DMS114 treated with DMSO at 0.1 percent for 48 hours (cell line): ENCODE data around the gene RNF130.
A peak's percentile ranks its signal among the peaks of the same experiment; 100 is the strongest.

Experiments
- DNase-seq: peaks from one replicate; lab custom pipeline; 2025; ENCODE audit not compliant: unreplicated experiment; lab: John Stamatoyannopoulos, UW

The RNF130 gene

GRCh38 chr5:180071531-180072255 is at the start of gene RNF130:
Gene RNF130 (minus strand): TSS chr5:180071759. CDS start chr5:180071702, 57 bp downstream.
- DNase-seq: peak; percentile 84

- DNase-seq: no peak
Observed at GRCh38 chr5:180120237-180121101, 48.9 kb upstream of the RNF130 start.

- DNase-seq: no peak
Observed at GRCh38 chr5:180119903-180120236, 48.3 kb upstream of the RNF130 start.

GRCh38 chr5:180119031-180119902 is 47.7 kb upstream of the RNF130 start:
- DNase-seq: no peak

GRCh38 chr5:180118391-180118791 is 46.8 kb upstream of the RNF130 start:
- DNase-seq: no peak

GRCh38 chr5:180117000-180117725 is 45.6 kb upstream of the RNF130 start:
- DNase-seq: no peak

- no peak for DNase-seq
Observed at GRCh38 chr5:180116077-180116999, 44.8 kb upstream of the RNF130 start.

- DNase-seq: no peak
Observed at GRCh38 chr5:180115326-180116076, 43.9 kb upstream of the RNF130 start.

GRCh38 chr5:180114304-180115003 is 42.9 kb upstream of the RNF130 start:
- DNase-seq: no peak

GRCh38 chr5:180113660-180114303 is 42.2 kb upstream of the RNF130 start:
- DNase-seq: no peak

GRCh38 chr5:180112181-180112861 is 40.8 kb upstream of the RNF130 start:
- DNase-seq: no peak

- no peak for DNase-seq
Observed at GRCh38 chr5:180111273-180112002, 39.9 kb upstream of the RNF130 start.

GRCh38 chr5:180109920-180110319 is 38.4 kb upstream of the RNF130 start:
- DNase-seq: no peak

- no peak for DNase-seq
Observed at GRCh38 chr5:180107005-180107404, 35.4 kb upstream of the RNF130 start.

- DNase-seq: no peak
Observed at GRCh38 chr5:180105827-180106312, 34.3 kb upstream of the RNF130 start.

GRCh38 chr5:180104168-180104530 is 32.6 kb upstream of the RNF130 start:
- no peak for DNase-seq
